Activated CD4-positive, alpha-beta T cell treated with anti-CD3 and anti-CD28 coated beads, Interleukin-2, Interleukin-4, amounts not matched to agents 100 ng/mL and 50 ng/mL, durations not matched to agents 16 hours and 8 hours (primary cell): ENCODE results near the gene LCT.
A peak's percentile ranks its signal among the peaks of the same experiment; 100 is the strongest.

Experiments used
- DNase-seq: peaks from one replicate; pipeline ENCODE4 v3.0.0-alpha.2; 2020; ENCODE audit warnings: low spot score

LCT gene

DNA sequence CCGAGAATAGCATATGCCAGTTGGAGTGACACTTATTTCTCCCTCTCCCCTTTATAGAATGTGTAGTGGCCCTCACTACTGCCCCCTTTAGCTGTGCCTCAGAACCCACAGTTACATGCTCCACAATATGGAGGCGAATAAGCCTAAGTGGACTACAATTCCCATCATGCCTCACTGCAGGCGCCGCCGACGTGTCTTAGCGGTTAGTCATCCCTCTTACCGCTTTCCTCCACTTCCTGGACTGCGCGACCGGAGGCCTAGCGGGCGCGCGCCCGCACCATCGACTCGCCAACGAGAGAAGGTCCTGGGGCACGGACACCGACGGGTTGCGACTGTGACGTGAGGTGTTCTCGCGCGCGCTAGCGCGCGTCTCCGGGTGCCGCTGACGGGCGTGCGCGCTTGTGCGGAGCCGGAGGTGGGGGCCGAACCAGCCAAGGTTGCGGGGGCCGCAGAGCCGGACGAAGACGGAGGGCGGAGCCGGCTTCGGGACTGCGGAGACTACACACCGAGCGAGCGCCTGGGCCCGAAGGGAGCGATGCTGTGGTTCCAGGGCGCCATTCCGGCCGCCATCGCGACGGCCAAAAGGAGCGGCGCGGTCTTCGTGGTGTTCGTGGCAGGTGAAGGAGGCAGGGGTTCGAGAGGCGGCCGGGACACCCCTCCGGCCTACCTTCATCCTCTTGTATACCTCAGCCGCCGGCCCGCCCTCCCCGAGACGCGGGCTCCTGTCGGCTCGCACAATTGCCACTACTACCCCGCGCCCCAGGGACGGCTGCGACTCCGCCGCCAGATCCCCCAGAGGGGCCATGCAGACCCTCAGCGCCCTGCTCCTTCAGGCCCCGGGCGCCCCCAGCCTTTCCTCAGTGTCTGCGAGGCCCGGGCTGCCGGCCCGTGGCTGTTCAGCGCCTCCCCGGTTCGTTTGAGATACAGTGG lies 95.3 kb downstream of the LCT start, which contains the start of gene UBXN4:
TSS of gene UBXN4 (plus strand) at position 461 of the 930 bp plus-strand sequence. CDS start at position 536, 75 bp downstream.
- peak; percentile 99 for DNase-seq

DNA sequence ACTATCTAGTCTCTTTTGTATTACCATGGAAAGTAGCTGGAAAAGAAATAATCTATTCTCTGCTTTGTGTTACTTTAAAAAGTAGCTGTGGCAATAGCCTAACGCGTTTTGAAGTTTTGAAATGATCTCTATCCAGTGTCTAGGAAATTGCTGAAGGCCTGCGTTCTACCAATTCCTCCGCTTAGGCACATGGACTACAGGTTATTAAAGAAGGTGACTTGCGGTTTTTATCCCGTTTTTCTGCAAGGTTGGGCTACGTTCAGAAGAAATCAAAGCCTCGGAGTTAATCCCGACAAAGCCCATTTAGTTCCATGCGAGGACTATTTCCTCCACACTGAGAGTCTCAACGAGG lies 96.0 kb downstream of the LCT start:
- DNase-seq = no peak

- no peak for DNase-seq
Measured at GRCh38 chr2:135740206-135740605, 96.8 kb downstream of the LCT start.
